IPS-18c (cell line): Measurements from ENCODE around the gene ZFHX2.

Source experiments
- H3K4me3 ChIP-seq: 2 replicates; pipeline ENCODE4 v1.7.0; 2013; ENCODE audit warnings: low read depth, mild to moderate bottlenecking, low read length, moderate library complexity; ENCODE audit not compliant: insufficient read depth
- H3K9me3 ChIP-seq: one replicate; pipeline ENCODE4 v1.6.1; 2013; ENCODE audit warnings: mild to moderate bottlenecking, low read length, moderate library complexity; ENCODE audit not compliant: control insufficient read depth, insufficient read depth

The ZFHX2 gene

GRCh38 chr14:23514644-23514957, 37.0 kb downstream of the ZFHX2 start:
- H3K9me3 ChIP-seq: no peaks in the 10 kb centered on the region
- no peak overlapping the region for H3K4me3 ChIP-seq

GRCh38 chr14:23513818-23514643, 37.5 kb downstream of the ZFHX2 start:
- H3K9me3 ChIP-seq: no peaks in the 10 kb centered on the region
- no peak overlapping the region for H3K4me3 ChIP-seq

- peaks cover 2% of the 10 kb centered on the region for H3K9me3 ChIP-seq
- no peak overlapping the region for H3K4me3 ChIP-seq
These were observed 38.4 kb downstream of the ZFHX2 start for GRCh38 chr14:23513005-23513817.

DNA sequence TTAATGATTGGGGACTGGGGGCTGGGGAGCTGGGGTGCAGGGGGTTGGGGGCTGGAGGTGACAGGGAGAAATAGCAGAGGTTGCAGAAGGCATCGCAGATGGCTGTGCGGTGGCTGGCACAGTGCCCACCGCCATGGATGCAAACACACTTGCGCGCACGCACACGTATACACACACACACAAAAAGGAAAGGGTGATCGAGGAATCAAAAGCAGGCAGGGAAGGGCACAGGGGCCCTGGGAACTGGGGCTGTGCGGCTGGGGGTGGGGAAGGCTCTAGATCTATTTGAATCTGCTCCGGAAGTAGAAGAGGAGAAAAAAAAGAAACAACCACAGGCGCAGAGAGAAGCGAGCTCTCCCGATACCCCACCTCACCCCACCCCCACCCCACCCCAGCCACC, 39.4 kb downstream of the ZFHX2 start:
- Histone ChIP-seq H3K4me3 (no peak overlapping the region), H3K9me3 (peaks cover 2% of the 10 kb centered on the region)

GRCh38 chr14:23494223-23494622, 57.3 kb downstream of the ZFHX2 start:
- no peaks in the 10 kb centered on the region for H3K9me3 ChIP-seq
- H3K4me3 ChIP-seq: no peak overlapping the region

DNA sequence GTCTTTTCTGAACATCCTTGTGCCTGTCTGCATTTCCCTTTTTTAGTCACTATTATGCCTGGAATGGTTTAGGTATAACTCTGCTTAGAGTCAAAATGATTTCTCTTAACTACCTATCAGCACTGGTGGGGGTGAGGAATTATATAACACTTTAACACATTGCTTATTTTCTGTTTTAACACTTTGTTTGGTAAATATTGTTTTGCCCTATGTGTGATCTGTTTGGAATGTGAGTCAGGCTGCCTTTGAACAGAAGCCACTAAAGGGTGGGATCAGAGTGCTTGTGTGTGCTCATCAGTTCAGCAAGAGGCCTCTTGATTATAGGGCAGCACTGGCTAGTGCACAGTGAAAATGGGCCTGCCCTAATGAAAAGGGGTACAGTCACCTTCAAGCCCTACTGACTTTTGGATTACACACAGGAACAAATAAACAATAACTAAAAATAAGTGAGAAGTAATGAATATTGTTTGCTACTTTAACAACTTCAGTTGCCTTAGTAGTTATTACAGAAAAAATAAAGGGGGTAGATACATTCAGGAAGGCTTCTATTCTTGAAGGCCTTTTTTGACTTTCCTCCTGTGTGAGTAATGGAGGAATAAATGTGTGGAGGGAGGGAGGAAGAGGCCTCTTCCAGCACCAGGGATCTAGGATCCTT, 58.8 kb downstream of the ZFHX2 start:
- Histone ChIP-seq H3K4me3 (no peak overlapping the region), H3K9me3 (no peaks in the 10 kb centered on the region)

DNA sequence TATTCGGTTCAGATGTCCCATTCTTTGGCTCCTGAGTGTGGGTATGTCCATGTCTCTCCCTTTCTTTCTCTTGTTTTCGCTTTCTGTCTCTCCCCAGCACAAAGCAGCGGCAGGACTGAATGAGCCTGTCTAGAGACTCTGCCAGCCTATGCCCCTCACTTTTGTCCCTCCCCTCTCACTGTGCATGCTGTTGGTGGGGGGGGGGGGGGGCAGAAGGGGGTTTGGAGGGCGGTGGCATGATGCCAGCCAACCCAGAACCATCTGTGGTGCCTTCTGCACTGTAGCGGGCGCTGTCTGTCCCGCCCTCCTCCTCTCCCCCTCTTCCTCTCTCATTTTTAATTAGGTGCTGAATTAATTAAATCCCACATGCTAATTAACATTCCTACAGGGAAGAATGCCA, 64.3 kb downstream of the ZFHX2 start:
- Histone ChIP-seq H3K4me3 (no peak overlapping the region), H3K9me3 (no peaks in the 10 kb centered on the region)

DNA sequence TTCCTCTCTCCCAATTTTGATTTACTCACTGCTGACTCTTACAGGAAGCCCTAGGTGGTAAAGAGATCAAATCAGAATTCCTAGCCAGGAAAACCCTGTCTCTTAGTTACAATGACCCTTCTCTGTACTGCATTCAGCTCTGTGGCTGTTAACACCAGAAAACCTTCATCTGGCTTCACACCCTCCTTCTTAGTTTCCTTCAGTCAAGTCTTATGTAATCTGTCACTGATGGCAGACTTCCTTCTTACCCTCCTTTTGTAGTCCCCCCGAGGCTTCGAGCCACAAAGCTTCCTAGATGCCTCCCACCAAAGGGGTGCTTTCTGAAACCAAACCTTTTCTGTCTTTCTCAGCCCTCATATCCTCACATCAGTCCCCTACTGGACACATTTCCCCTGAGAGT, 65.5 kb downstream of the ZFHX2 start:
- no peak overlapping the region for H3K4me3 ChIP-seq
- H3K9me3 ChIP-seq: no peaks in the 10 kb centered on the region

GRCh38 chr14:23485326-23485725, 66.2 kb downstream of the ZFHX2 start:
- Histone ChIP-seq H3K4me3 (no peak overlapping the region), H3K9me3 (no peaks in the 10 kb centered on the region)

GRCh38 chr14:23483236-23483854, 68.2 kb downstream of the ZFHX2 start:
- Histone ChIP-seq H3K9me3 (no peaks in the 10 kb centered on the region), H3K4me3 (no peak overlapping the region)

- H3K9me3 ChIP-seq: no peaks in the 10 kb centered on the region
- no peak overlapping the region for H3K4me3 ChIP-seq
These were observed 68.8 kb downstream of the ZFHX2 start for GRCh38 chr14:23482823-23483148.

GRCh38 chr14:23481979-23482822, 69.4 kb downstream of the ZFHX2 start:
- Histone ChIP-seq H3K9me3 (no peaks in the 10 kb centered on the region), H3K4me3 (no peak overlapping the region)

- no peak overlapping the region for H3K4me3 ChIP-seq
- no peaks in the 10 kb centered on the region for H3K9me3 ChIP-seq
These were observed 70.1 kb downstream of the ZFHX2 start for GRCh38 chr14:23481362-23481970.

DNA sequence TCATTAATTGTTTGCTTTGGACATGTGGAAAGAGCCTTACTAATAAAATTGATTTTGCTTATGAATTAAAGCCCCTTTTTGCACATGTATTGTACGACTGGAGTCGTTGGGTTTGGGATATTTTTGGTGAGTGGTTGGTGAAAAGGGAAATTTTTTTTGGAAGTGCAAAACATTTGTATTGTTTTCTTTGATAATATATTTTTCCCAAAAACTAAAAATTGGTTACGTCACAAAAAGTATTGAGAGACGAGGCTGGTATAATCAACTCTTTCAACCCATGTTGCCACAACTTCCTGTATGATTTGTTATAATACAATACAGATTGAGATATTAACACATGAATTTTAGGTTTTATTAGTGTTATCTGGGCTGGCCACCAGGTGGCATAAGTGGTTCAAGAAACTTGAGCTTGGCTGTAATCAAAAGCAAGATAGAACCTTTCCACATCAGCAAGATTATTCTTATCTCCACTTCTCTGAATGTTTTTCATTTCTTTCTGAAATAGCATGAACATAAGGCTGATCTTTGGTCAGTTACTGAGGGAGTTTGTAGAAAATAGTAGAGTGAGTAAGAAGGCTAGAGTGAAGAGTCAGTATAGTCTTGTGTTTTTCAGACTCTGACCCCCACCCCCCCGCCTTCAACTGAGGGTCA, 73.3 kb downstream of the ZFHX2 start:
- H3K4me3 ChIP-seq: no peak overlapping the region
- H3K9me3 ChIP-seq: no peaks in the 10 kb centered on the region

- Histone ChIP-seq H3K9me3 (no peaks in the 10 kb centered on the region), H3K4me3 (no peak overlapping the region)
These were observed 80.6 kb downstream of the ZFHX2 start for GRCh38 chr14:23470947-23471346.
